Measurements from ENCODE around the gene RDH5.

RDH5 gene

DNA sequence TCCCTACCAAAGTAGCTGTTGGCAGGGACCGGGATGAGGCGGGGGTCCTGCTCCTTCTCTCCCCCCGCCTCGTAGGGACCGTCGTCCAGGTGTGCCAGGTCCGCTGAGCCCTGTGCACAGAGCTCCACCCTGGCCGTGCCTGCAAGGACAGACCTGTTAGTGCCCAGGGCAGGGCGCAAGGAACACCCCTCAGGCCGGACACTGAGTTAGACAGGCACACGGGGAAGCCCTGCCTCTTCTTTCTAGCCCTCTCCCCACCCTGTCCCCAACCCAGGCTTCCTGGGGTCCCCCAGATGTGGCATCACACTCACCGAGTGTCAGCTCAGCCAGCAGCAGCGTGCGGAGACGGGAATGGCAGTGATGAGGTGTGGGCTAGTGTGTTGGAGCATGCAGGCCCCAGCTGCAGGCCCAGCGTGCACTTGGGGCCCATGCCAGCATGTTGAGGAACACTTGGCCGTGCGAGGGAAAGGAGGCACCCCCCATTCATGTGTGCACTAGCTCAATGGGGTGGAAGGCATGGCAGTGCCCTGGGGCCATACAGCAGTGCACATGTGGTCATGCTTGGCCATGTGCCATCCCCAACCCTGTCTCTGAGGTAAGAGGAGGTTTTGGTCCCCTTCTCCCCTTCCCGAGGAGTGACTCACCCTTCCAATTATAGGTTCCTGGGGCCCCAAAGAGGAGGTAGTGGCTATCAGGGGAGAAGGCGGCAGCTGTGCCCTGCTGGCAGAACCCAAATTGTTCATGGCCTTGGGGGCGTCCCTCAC lies 19.8 kb upstream of the RDH5 start:
- TF ChIP-seq, protein P1, sequence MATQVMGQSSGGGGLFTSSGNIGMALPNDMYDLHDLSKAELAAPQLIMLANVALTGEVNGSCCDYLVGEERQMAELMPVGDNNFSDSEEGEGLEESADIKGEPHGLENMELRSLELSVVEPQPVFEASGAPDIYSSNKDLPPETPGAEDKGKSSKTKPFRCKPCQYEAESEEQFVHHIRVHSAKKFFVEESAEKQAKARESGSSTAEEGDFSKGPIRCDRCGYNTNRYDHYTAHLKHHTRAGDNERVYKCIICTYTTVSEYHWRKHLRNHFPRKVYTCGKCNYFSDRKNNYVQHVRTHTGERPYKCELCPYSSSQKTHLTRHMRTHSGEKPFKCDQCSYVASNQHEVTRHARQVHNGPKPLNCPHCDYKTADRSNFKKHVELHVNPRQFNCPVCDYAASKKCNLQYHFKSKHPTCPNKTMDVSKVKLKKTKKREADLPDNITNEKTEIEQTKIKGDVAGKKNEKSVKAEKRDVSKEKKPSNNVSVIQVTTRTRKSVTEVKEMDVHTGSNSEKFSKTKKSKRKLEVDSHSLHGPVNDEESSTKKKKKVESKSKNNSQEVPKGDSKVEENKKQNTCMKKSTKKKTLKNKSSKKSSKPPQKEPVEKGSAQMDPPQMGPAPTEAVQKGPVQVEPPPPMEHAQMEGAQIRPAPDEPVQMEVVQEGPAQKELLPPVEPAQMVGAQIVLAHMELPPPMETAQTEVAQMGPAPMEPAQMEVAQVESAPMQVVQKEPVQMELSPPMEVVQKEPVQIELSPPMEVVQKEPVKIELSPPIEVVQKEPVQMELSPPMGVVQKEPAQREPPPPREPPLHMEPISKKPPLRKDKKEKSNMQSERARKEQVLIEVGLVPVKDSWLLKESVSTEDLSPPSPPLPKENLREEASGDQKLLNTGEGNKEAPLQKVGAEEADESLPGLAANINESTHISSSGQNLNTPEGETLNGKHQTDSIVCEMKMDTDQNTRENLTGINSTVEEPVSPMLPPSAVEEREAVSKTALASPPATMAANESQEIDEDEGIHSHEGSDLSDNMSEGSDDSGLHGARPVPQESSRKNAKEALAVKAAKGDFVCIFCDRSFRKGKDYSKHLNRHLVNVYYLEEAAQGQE (IDR thresholded peaks at IDR 0.05; ENCODE audit: low read depth), result no peak
- no peak for TF ChIP-seq ZBTB7A (IDR thresholded peaks at IDR 0.05; ENCODE audit: low read depth)
- TF ChIP-seq TCF12 (IDR thresholded peaks at IDR 0.05; ENCODE audit: low read depth), result no peak
- TF ChIP-seq EGR1 (IDR thresholded peaks at IDR 0.05), result no peak
- no peak for TF ChIP-seq FOXM1 (IDR thresholded peaks at IDR 0.05; ENCODE audit: borderline replicate concordance, low read depth)
- TF ChIP-seq, protein P2, sequence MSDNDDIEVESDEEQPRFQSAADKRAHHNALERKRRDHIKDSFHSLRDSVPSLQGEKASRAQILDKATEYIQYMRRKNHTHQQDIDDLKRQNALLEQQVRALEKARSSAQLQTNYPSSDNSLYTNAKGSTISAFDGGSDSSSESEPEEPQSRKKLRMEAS (IDR thresholded peaks at IDR 0.05), result no peak
- no peak for TF ChIP-seq CEBPB (IDR thresholded peaks at IDR 0.05)
- no peak for TF ChIP-seq CREB1 (IDR thresholded peaks at IDR 0.05; ENCODE audit: low read depth)
- no peak for TF ChIP-seq TEAD4 (IDR thresholded peaks at IDR 0.05)

DNA sequence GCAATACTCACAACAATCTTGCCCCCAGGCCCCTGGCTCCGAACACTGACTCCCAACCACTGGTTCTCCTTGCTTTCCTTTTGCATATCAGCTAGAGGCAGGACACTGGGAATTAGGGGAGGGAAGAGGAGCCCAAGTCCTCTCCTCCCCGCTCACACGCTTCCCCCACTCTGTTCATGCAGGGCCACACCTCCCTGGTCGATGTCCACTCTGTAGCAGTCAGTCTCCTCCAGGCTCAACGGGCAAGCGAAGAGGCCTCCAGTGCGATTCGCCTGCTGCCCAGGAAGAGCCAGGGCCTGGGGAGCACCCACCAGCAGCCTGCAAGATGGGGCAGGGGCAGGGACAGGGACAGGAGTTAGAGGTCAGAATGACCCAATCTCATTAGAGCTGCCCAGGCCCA lies 17.3 kb upstream of the RDH5 start:
- TF ChIP-seq CEBPB (IDR thresholded peaks at IDR 0.05) (no peak), TCF12 (IDR thresholded peaks at IDR 0.05; ENCODE audit: low read depth) (no peak), NFIC (IDR thresholded peaks at IDR 0.05) (no peak), YY1 (IDR thresholded peaks at IDR 0.05; ENCODE audit: low read depth) (no peak)

DNA sequence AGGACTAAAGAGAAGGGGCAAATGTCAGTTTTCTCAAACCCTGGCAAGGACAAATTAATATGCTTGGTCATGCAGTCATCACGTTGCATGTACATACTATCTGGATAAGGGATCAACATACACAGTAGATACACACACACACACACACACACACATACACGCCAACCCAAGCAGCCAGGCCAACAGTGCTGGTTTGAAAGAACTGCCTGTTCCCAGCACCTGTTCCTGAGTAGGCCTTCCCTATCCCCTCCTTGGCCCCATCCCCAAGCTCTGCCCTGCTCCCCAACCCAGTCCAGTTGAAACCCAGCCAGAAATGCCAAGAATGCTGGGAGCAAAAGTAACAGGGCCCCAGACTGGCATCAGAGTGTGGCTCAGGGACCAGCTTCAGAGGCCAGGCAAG lies 16.9 kb upstream of the RDH5 start:
- TF ChIP-seq EP300 (IDR thresholded peaks at IDR 0.05; ENCODE audit: borderline replicate concordance), result no peak
- no peak for TF ChIP-seq TCF12 (IDR thresholded peaks at IDR 0.05; ENCODE audit: low read depth)
- TF ChIP-seq YY1 (IDR thresholded peaks at IDR 0.05; ENCODE audit: low read depth), result no peak
- no peak for TF ChIP-seq NFIC (IDR thresholded peaks at IDR 0.05)
- no peak for TF ChIP-seq EGR1 (IDR thresholded peaks at IDR 0.05)
- TF ChIP-seq FOXM1 (IDR thresholded peaks at IDR 0.05; ENCODE audit: borderline replicate concordance, low read depth), result no peak
- TF ChIP-seq CEBPB (IDR thresholded peaks at IDR 0.05), result no peak
- no peak for TF ChIP-seq ZBTB7A (IDR thresholded peaks at IDR 0.05; ENCODE audit: low read depth)
- TF ChIP-seq TEAD4 (IDR thresholded peaks at IDR 0.05), result no peak
- TF ChIP-seq TAF1 (IDR thresholded peaks at IDR 0.05; ENCODE audit: low read depth), result no peak
- TF ChIP-seq, protein P1 (IDR thresholded peaks at IDR 0.05; ENCODE audit: low read depth), result no peak
- TF ChIP-seq CREB1 (IDR thresholded peaks at IDR 0.05; ENCODE audit: low read depth), result no peak
- TF ChIP-seq RAD21 (IDR thresholded peaks at IDR 0.05; ENCODE audit: low read depth), result no peak
- TF ChIP-seq, protein P2 (IDR thresholded peaks at IDR 0.05), result no peak
- TF ChIP-seq, protein P3, sequence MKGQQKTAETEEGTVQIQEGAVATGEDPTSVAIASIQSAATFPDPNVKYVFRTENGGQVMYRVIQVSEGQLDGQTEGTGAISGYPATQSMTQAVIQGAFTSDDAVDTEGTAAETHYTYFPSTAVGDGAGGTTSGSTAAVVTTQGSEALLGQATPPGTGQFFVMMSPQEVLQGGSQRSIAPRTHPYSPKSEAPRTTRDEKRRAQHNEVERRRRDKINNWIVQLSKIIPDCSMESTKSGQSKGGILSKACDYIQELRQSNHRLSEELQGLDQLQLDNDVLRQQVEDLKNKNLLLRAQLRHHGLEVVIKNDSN (IDR thresholded peaks at IDR 0.05), result no peak

DNA sequence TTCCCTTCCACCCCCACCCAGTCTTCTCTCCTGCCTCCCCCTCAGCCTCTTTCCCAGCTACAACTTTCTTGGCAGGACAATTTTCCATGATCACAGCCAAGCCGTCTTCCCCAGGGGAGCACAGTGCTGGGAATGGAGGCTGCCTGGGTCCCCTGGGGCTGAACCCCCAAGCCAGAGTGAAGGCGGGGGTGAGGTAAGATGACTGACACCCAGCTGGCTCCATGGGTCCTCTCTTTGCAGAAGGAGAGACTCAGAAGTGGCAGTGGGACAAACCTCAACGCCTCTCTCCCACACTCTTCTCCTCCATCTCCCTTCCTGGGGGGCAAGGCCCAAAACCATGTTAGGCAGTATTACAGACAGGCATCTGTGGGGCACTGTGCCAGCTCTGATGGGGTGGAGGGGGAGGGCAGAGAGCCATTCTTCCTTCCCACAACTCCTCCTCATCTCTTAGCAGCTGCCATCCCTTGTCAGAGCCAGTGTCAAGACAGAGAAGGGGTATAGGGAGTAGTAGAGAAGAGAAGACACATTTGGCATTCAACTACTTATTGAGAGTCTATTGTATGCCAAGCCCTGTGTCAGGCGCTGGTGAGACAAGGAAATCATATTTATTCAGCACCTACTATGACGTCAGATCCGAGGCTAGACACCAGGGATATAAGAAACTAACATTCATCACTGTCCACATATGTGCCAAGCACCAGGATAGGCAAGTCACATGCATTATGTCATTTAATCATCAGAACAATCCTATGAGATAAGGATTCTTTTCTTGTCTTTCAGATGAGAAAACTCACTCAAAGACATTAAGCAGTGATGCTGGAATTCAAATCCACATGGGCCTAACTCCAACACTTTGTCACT lies 16.1 kb upstream of the RDH5 start:
- TF ChIP-seq, protein P1 (IDR thresholded peaks at IDR 0.05; ENCODE audit: low read depth), result no peak

Measured in Ishikawa (cell line).